ENCODE data around the gene FSD1. TPM values are rescaled to one million over a fixed set of nuclear protein-coding genes. Genes with fewer than 3 reads are reported as not detected.
A peak's percentile ranks its signal among the peaks of the same experiment; 100 is the strongest.

FSD1 gene
- total RNA-seq, 1 donor from 2014 or later = 25.1 TPM

DNA sequence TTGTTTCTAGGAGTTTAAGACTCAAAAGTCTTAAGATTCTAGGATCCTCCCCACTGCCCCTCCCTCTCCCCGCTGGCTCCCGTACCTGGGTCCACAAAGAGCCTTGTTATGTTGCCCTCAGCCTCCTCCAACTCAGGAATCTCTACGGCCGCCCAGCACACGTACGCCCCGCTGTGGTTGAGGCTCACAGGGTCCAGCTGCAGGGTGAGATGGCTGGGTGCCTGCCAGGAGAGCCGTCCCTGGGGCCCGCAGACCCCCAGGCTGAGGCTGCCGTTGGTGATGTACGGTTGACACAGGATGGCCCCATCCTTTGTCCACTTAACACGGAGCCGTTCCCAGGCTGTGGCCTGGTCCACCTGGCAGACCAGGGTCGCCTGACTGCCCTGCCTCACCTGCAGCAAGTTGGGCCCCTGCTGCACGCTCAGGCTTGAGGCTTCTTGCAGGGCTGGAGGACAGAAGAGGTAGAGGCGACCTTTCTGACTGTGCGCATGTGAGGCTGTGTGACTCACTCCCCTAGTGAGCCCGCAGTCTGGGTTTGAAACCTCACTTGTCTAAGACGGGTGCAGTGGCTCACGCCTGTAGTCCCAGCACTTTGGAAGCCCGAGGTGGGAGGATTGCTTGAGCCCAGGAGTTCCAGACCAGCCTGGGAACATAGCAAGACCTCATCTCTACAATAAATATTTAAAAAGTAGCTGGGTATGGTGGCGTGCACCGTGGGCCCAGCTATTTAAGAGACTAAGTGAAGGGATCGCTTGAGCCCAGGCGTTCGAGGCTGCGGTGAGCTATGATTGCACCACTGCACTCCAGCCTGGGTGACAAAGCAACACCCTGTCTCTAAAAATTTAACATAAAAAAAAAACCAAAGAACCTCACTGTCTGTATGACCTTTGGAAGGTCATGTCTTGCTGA lies 6.2 kb upstream of the FSD1 start:
- Mint-ChIP-seq H3K9me3 (ENCODE audit: low read depth) (no peaks in the 10 kb centered on the region), H3K36me3 (ENCODE audit: insufficient read depth) (no peaks in the 10 kb centered on the region), H3K27ac (no peak overlapping the region), H3K27me3 (peaks cover 6% of the 10 kb centered on the region), H3K4me3 (ENCODE audit: low read depth) (no peak overlapping the region), H3K4me1 (ENCODE audit: low read depth) (peaks cover 2% of the 10 kb centered on the region)
- no peak for DNase-seq (ENCODE audit: low spot score, unreplicated experiment)
- TF ChIP-seq, protein P1, sequence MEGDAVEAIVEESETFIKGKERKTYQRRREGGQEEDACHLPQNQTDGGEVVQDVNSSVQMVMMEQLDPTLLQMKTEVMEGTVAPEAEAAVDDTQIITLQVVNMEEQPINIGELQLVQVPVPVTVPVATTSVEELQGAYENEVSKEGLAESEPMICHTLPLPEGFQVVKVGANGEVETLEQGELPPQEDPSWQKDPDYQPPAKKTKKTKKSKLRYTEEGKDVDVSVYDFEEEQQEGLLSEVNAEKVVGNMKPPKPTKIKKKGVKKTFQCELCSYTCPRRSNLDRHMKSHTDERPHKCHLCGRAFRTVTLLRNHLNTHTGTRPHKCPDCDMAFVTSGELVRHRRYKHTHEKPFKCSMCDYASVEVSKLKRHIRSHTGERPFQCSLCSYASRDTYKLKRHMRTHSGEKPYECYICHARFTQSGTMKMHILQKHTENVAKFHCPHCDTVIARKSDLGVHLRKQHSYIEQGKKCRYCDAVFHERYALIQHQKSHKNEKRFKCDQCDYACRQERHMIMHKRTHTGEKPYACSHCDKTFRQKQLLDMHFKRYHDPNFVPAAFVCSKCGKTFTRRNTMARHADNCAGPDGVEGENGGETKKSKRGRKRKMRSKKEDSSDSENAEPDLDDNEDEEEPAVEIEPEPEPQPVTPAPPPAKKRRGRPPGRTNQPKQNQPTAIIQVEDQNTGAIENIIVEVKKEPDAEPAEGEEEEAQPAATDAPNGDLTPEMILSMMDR (IDR thresholded peaks at IDR 0.05; ENCODE audit: unreplicated experiment) = no peak

DNA sequence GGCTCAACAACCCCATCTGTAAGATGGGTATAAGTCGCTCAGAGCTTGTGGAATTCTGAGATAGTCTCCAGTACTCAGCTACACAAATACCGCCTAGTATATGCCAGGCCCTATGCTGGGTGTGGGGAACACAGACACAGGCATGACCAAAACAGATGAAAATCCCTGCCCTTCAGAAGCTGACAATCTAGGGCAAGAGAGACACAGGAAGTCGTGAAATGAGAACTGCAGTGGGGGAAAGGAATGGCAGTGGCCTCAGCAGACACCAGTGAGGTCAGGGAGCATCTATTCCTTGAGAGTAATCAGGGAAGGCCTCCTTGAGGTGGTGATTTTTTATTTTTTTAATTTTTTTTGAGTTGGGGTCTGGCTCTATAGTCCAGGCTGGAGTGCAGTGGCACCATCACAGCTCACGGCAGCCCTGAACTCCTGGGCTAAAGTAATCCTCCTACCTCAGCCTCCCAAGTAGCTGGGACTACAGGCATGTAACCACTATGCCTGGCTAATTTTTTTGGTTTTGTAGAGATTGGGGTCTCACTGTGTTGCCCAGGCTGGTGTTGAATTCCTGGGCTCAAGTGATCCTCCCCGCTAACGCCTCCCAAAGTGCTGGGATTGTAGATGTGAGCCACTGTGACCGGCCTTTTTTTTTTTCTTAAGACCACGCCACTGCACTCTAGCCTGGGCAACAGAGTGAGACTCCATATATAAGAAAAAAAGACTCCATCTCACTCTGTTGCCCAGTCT lies 5.4 kb upstream of the FSD1 start:
- Mint-ChIP-seq H3K36me3 (ENCODE audit: insufficient read depth) (no peaks in the 10 kb centered on the region), H3K4me1 (ENCODE audit: low read depth) (peaks cover 2% of the 10 kb centered on the region), H3K4me3 (ENCODE audit: low read depth) (no peak overlapping the region), H3K9me3 (ENCODE audit: low read depth) (no peaks in the 10 kb centered on the region), H3K27ac (no peak overlapping the region), H3K27me3 (peaks cover 6% of the 10 kb centered on the region)
- TF ChIP-seq, protein P1 (IDR thresholded peaks at IDR 0.05; ENCODE audit: unreplicated experiment) = no peak
- no peak for DNase-seq (ENCODE audit: low spot score, unreplicated experiment)

DNA sequence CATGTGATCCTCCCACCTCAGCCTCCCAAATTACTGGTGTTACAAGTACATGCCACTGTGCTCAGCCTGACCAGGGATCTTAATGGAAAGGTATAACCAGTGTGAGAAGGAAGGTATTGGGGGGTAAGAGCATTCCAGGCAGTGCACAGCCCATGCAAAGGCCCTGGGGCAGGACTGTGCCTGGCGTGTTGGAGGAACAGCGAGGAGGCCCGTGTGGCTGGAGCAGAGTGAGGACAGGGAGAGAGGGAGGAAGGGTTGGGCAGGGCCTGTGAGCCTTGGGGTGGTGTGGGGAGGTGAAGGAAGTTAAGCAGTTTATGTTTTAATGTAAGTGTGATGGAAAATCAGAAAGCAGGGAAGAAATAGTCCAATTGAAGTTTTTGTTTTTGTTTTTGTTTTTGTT lies 3.8 kb upstream of the FSD1 start:
- H3K27me3 Mint-ChIP-seq = peaks cover 1% of the 10 kb centered on the region
- no peak overlapping the region for H3K27ac Mint-ChIP-seq
- no peaks in the 10 kb centered on the region for H3K36me3 Mint-ChIP-seq (ENCODE audit: insufficient read depth)
- DNase-seq (ENCODE audit: low spot score, unreplicated experiment) = no peak
- peaks cover 2% of the 10 kb centered on the region for H3K4me1 Mint-ChIP-seq (ENCODE audit: low read depth)
- TF ChIP-seq, protein P1 (IDR thresholded peaks at IDR 0.05; ENCODE audit: unreplicated experiment) = no peak
- no peaks in the 10 kb centered on the region for H3K9me3 Mint-ChIP-seq (ENCODE audit: low read depth)
- H3K4me3 Mint-ChIP-seq (ENCODE audit: low read depth) = no peak overlapping the region

DNA sequence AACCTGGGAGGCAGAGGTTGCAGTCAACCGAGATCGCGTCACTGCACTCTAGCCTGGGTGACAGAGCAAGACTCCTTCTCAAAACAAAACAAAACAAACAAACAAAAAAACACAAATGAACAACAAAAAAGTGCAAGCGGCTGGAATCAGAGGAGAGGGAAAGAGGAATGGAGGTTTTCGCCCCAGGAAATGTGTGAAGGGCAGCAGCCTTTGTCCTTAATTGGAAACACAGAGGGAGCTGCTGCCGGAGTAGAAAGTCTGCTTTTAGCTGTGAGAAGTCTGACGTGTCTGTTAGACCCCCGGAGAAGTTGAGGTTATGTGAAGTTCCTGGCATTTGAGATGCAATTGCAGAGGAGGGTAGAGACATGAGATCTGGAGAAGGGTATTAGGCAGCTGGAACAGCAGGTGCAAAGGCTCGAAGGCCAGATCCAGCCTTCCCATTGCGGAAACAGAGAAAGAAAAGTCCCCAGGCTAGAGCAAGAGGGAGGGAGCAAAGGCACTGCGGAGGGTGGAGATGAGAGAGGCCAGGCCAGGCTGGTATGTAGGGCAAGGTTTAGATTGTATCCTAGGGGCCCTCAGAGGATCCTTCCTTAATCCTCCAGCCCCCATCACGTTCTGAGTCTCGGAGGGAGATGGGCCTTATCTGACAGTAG lies 2.7 kb upstream of the FSD1 start:
- H3K4me1 Mint-ChIP-seq (ENCODE audit: low read depth) = peaks cover 2% of the 10 kb centered on the region
- H3K4me3 Mint-ChIP-seq (ENCODE audit: low read depth) = no peak overlapping the region
- no peaks in the 10 kb centered on the region for H3K9me3 Mint-ChIP-seq (ENCODE audit: low read depth)
- no peaks in the 10 kb centered on the region for H3K36me3 Mint-ChIP-seq (ENCODE audit: insufficient read depth)
- no peak for DNase-seq (ENCODE audit: low spot score, unreplicated experiment)
- H3K27me3 Mint-ChIP-seq = no peaks in the 10 kb centered on the region
- TF ChIP-seq, protein P1 (IDR thresholded peaks at IDR 0.05; ENCODE audit: unreplicated experiment) = no peak
- H3K27ac Mint-ChIP-seq = peak overlapping the region; percentile 44

DNA sequence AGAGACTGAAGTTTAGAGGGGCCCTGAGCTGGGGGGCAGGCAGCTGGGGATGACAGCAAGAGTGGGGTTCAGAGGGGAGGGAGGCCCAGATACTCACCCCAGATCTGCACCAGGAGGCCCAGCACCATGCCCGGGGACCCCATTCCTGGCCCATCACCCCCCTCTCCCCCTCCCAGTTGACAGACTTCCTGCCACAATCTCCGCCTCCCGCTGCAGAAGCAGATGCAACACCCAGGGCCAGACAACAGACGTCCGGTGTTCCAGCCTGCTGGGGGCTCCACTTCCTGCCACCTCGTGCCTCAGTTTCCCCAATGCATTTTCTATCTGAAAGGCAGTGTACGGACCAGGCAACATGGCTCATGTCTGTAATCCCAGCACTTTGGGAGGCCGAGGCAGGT lies 2.2 kb upstream of the FSD1 start, which contains the start of gene TMIGD2:
TSS of gene TMIGD2 (minus strand) at position 147 of the 398 bp plus-strand sequence. CDS start at position 143, 4 bp downstream.
- Mint-ChIP-seq H3K4me3 (ENCODE audit: low read depth) (no peak within 1 kb of the TSS), H3K27me3 (no peaks in the 10 kb centered on the region), H3K9me3 (ENCODE audit: low read depth) (no peaks in the 10 kb centered on the region), H3K36me3 (ENCODE audit: insufficient read depth) (no peaks in the 10 kb centered on the region), H3K4me1 (ENCODE audit: low read depth) (peaks cover 2% of the 10 kb centered on the region), H3K27ac (peak within 1 kb of the TSS; percentile 44)
- TF ChIP-seq, protein P1 (IDR thresholded peaks at IDR 0.05; ENCODE audit: unreplicated experiment) = no peak
- no peak for DNase-seq (ENCODE audit: low spot score, unreplicated experiment)
